GM20431 (cell line): ENCODE results near the gene ELMO3.

Experiments
- in situ Hi-C: fragments of 300-500 bp; cut with MseI, MboI; formaldehyde crosslinking; loops from one replicate; pipeline ENCODE4 v1.15.0; 2020; ENCODE audit warnings: low sequenced_read_pairs; ENCODE audit not compliant: unreplicated experiment

Gene ELMO3

DNA sequence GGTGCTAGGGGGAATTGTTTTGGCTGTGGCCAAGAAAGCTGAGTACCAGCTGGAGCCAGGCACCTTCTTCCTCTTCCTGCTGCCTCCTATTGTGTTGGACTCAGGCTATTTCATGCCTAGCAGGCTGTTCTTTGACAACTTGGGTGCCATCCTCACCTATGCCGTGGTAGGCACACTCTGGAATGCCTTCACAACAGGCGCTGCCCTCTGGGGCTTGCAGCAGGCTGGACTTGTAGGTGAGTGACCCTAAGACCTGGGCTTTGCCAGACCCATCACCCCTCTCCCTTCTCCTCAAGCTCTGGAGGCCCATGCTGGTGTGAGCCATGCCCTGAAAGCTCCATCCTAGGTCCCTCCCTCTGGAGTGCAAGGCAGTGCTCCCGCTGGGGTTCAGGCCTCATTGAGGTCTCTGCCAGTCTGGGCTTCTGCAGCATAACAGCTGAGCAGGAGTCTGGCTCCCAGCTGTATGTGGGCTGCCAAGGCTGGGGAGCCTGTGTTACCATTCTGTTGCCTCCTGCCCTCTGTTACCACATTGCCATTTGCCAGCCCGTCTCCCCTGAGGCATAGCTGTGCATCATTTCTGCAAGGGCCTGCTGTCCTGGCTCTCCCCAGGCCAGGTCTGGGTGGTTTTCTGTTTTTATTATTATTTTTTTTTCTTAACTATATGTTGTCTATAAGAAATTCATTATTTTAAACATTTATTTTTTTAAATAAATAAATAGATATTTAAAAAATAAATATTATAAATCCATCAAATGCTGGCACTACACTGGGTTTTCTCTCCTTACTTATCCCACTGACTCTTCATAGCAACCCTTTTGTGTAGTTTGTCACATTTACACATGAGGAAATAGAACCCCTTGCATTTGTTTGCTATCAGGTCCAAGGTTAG, 53.9 kb downstream of the ELMO3 start:
- in situ Hi-C loops: no loop called here
